Calu3 (cell line): Measurements from ENCODE around the gene DAGLA. TPM values are rescaled to one million over a fixed set of nuclear protein-coding genes. Genes with fewer than 3 reads are reported as not detected.

ENCODE experiments used
- BruUV-seq: library from RNA; stranded (reverse); fragments of 400-500 nt; replicated peaks from 2 replicates; lab custom pipeline; 2021; lab: Mats Ljungman, UMichigan
- CTCF ChIA-PET: fragments of 300-600 bp; sonication (Branson Sonifier 250); formaldehyde crosslinking; loops from one replicate; lab custom pipeline; 2022; ENCODE audit warnings: antibody characterized with exemption; lab: Charles Lee
- DNase-seq: peaks from one replicate; pipeline ENCODE4 v3.0.0; 2022
- H3K27ac Mint-ChIP-seq: one replicate; pipeline ENCODE4 v1.8.0; 2022; ENCODE audit warnings: mixed read lengths; ENCODE audit not compliant: unreplicated experiment
- H3K27me3 Mint-ChIP-seq: one replicate; pipeline ENCODE4 v1.8.0; 2022; ENCODE audit warnings: mixed read lengths; ENCODE audit not compliant: unreplicated experiment
- H3K36me3 Mint-ChIP-seq: one replicate; pipeline ENCODE4 v1.8.0; 2022; ENCODE audit warnings: mild to moderate bottlenecking, moderate library complexity, mixed read lengths; ENCODE audit not compliant: insufficient read depth, unreplicated experiment
- H3K4me1 Mint-ChIP-seq: one replicate; pipeline ENCODE4 v1.8.0; 2022; ENCODE audit warnings: mild to moderate bottlenecking, low read depth, mixed read lengths; ENCODE audit not compliant: unreplicated experiment
- H3K4me3 Mint-ChIP-seq: one replicate; pipeline ENCODE4 v1.8.0; 2022; ENCODE audit warnings: mild to moderate bottlenecking, low read depth, moderate library complexity, mixed read lengths; ENCODE audit not compliant: unreplicated experiment
- H3K9me3 Mint-ChIP-seq: one replicate; pipeline ENCODE4 v1.8.0; 2022; ENCODE audit warnings: low read depth, mixed read lengths; ENCODE audit not compliant: unreplicated experiment
- CTCF ChIP-seq: fragments of 200-600 bp; IDR thresholded peaks from one replicate; pipeline ENCODE4 v1.8.0; 2022; ENCODE audit warnings: antibody characterized with exemption; ENCODE audit not compliant: unreplicated experiment
- intact Hi-C: fragments of 100-400 bp; cut with micrococcal nuclease; formaldehyde crosslinking; loops from one replicate; pipeline ENCODE4 v1.10.0; 2022; ENCODE audit not compliant: unreplicated experiment
- total RNA-seq: library from RNA; stranded (reverse); gene quantifications from 2 replicates; pipeline ENCODE4 v1.2.3, GENCODE V29; 2022

Gene DAGLA
- total RNA-seq, 1 experiment from 2014 or later = 7.5 TPM

GRCh38 chr11:61782841-61783240 is 102.7 kb downstream of the DAGLA start:
- no TSS peak for BruUV-seq
- Mint-ChIP-seq H3K9me3 (no peaks in the 10 kb centered on the region), H3K4me3 (no peak overlapping the region), H3K36me3 (peaks cover 72% of the 10 kb centered on the region), H3K27me3 (no peaks in the 10 kb centered on the region), H3K27ac (peak overlapping the region; percentile 28), H3K4me1 (no peaks in the 10 kb centered on the region)
- intact Hi-C loops = no loop called here
- CTCF ChIA-PET = interaction anchor here (0.6 to 1.2 kb wide), 2 partner anchors 20 to 39 kb away, joined by 3 to 4 read pairs; no protein-coding TSS in a partner anchor
- no peak for DNase-seq
- no peak for TF ChIP-seq CTCF

- no TSS peak for BruUV-seq
- TF ChIP-seq CTCF = no peak
- no peaks in the 10 kb centered on the region for H3K4me1 Mint-ChIP-seq
- H3K4me3 Mint-ChIP-seq = no peak overlapping the region
- no peaks in the 10 kb centered on the region for H3K27me3 Mint-ChIP-seq
- no peak for DNase-seq
- H3K9me3 Mint-ChIP-seq = no peaks in the 10 kb centered on the region
- intact Hi-C loops = no loop called here
- peak overlapping the region; percentile 28 for H3K27ac Mint-ChIP-seq
- H3K36me3 Mint-ChIP-seq = peaks cover 72% of the 10 kb centered on the region
- CTCF ChIA-PET = no interaction called here
Measured at GRCh38 chr11:61783717-61784505, 103.7 kb downstream of the DAGLA start.

- no TSS peak for BruUV-seq
- intact Hi-C loops = no loop called here
- Mint-ChIP-seq H3K27me3 (no peaks in the 10 kb centered on the region), H3K36me3 (peaks cover 74% of the 10 kb centered on the region), H3K4me3 (no peak overlapping the region), H3K9me3 (no peaks in the 10 kb centered on the region), H3K4me1 (peaks cover under 1% of the 10 kb centered on the region), H3K27ac (peak overlapping the region; percentile 60)
- no peak for TF ChIP-seq CTCF
- DNase-seq = no peak
- CTCF ChIA-PET = no interaction called here
Measured at GRCh38 chr11:61784506-61784805, 104.3 kb downstream of the DAGLA start.

GRCh38 chr11:61785837-61786402 is 105.7 kb downstream of the DAGLA start:
- TF ChIP-seq CTCF = no peak
- peaks cover 72% of the 10 kb centered on the region for H3K36me3 Mint-ChIP-seq
- intact Hi-C loops = no loop called here
- H3K4me1 Mint-ChIP-seq = peaks cover 11% of the 10 kb centered on the region
- no peaks in the 10 kb centered on the region for H3K9me3 Mint-ChIP-seq
- no peak overlapping the region for H3K4me3 Mint-ChIP-seq
- H3K27ac Mint-ChIP-seq = no peak overlapping the region
- DNase-seq = no peak
- BruUV-seq = no TSS peak
- CTCF ChIA-PET = interaction anchor here (2.9 kb wide), 1 partner anchor 39 kb away, joined by 45 read pairs; no protein-coding TSS in a partner anchor
- no peaks in the 10 kb centered on the region for H3K27me3 Mint-ChIP-seq
